Keratinocyte (primary cell): ENCODE measurements around the gene DST. TPM values are rescaled to one million over a fixed set of nuclear protein-coding genes. Genes with fewer than 3 reads are reported as not detected.

Experiments
- DNase-seq: peaks from one replicate; pipeline ENCODE4 v3.0.0-alpha.2; 2011; ENCODE audit warnings: low read depth, missing footprints, low spot score
- FAIRE-seq: peaks from 2 replicates; lab custom pipeline; 2011; peaks lifted over from hg19 to GRCh38; lab: Jason Lieb, UNC
- H2AFZ ChIP-seq: 2 replicates; pipeline ENCODE4 v1.6.0; 2012; ENCODE audit warnings: low read length, control low read depth, inconsistent platforms; ENCODE audit not compliant: control insufficient read depth
- H3K27ac ChIP-seq: 2 replicates; pipeline ENCODE4 v1.5.1; 2011; ENCODE audit warnings: low read length; ENCODE audit not compliant: control insufficient read depth, insufficient read depth
- H3K27me3 ChIP-seq: 3 replicates; pipeline ENCODE4 v1.6.0; 2011; ENCODE audit warnings: low read length; ENCODE audit not compliant: control insufficient read depth, insufficient read depth; ENCODE audit errors: extremely low read depth
- H3K36me3 ChIP-seq, 2 experiments: 2 replicates in 1 of 2; 3 replicates in 1 of 2; pipeline ENCODE4 v1.5.1; 2011; ENCODE audit warnings: low read length in 2 of 2, mild to moderate bottlenecking in 1 of 2; ENCODE audit not compliant: control insufficient read depth in 2 of 2, insufficient read depth in 2 of 2; ENCODE audit errors: extremely low read depth in 1 of 2
- H3K4me1 ChIP-seq: 3 replicates; pipeline ENCODE4 v1.5.1; 2011; ENCODE audit warnings: low read length; ENCODE audit not compliant: control insufficient read depth, insufficient read depth; ENCODE audit errors: extremely low read depth
- H3K4me2 ChIP-seq: 3 replicates; pipeline ENCODE4 v1.6.0; 2011; ENCODE audit warnings: low read depth, low read length; ENCODE audit not compliant: control insufficient read depth, insufficient read depth; ENCODE audit errors: extremely low read depth
- H3K4me3 ChIP-seq, 3 experiments: fragments of 200-600 bp in 1 of 3; sonication (generic) in 1 of 3; 2 replicates in 2 of 3; 3 replicates in 1 of 3; pipeline ENCODE4 v1.5.1; 2011 to 2016; ENCODE audit warnings: low read length in 3 of 3, mild to moderate bottlenecking in 3 of 3, control low read depth in 2 of 3, inconsistent platforms in 1 of 3, low read depth in 1 of 3, mixed read lengths in 1 of 3, mixed run types in 1 of 3, moderate library complexity in 1 of 3; ENCODE audit not compliant: control insufficient read depth in 2 of 3, insufficient read depth in 2 of 3; ENCODE audit errors: extremely low read depth in 1 of 3
- H3K79me2 ChIP-seq: 2 replicates; pipeline ENCODE4 v1.6.0; 2012; ENCODE audit warnings: low read length; ENCODE audit not compliant: control insufficient read depth, insufficient read depth
- H3K9ac ChIP-seq: 3 replicates; pipeline ENCODE4 v1.6.0; 2011; ENCODE audit warnings: low read length; ENCODE audit not compliant: control insufficient read depth, insufficient read depth; ENCODE audit errors: extremely low read depth
- H3K9me1 ChIP-seq: 3 replicates; pipeline ENCODE4 v1.6.0; 2011; ENCODE audit warnings: low read length; ENCODE audit not compliant: control insufficient read depth, insufficient read depth; ENCODE audit errors: extremely low read depth
- H3K9me3 ChIP-seq: 2 replicates; pipeline ENCODE4 v1.5.1; 2012; ENCODE audit warnings: low read depth, low read length; ENCODE audit not compliant: control insufficient read depth
- H4K20me1 ChIP-seq: 3 replicates; pipeline ENCODE4 v1.6.0; 2011; ENCODE audit warnings: low read length; ENCODE audit not compliant: control insufficient read depth, insufficient read depth; ENCODE audit errors: extremely low read depth
- EZH2 ChIP-seq: IDR thresholded peaks from one replicate; pipeline ENCODE4 v1.6.1; 2012; ENCODE audit warnings: inconsistent platforms, mild to moderate bottlenecking, low read length, moderate library complexity
- dilution Hi-C: fragments of 300-500 bp; cut with MboI; formaldehyde crosslinking; loops from one replicate; pipeline ENCODE4 v1.7.0; 2020; ENCODE audit warnings: low sequenced_read_pairs; ENCODE audit not compliant: extremely low pct_ligation_motif_present
- polyA plus RNA-seq, 5 experiments: library from polyadenylated mRNA; depleted of rRNA in 3 of 5; stranded (reverse) in 3 of 5; stranded (forward) in 1 of 5; unstranded in 1 of 5; fragments of >200 nt; gene quantifications; 1 replicate in 1 of 5; 2 replicates in 3 of 5; 3 replicates in 1 of 5; pipeline versions ENCODE4 v1.2.1 to v1.2.3, GENCODE V29; 2011 to 2012; ENCODE audit warnings: missing spikeins in 2 of 5, low read depth in 1 of 5, low replicate concordance in 1 of 5
- TF ChIP-seq, protein P1 (sequence below), 3 experiments: IDR thresholded peaks in 1 of 3; conservative IDR thresholded peaks in 1 of 3; optimal IDR thresholded peaks in 1 of 3; 2 replicates in 2 of 3; 3 replicates in 1 of 3; pipeline versions ENCODE3 to v1.5.1; 2011; ENCODE audit warnings: low read length in 3 of 3, mild to moderate bottlenecking in 3 of 3, moderate library complexity in 2 of 3, control low read depth in 1 of 3, inconsistent platforms in 1 of 3; ENCODE audit not compliant: insufficient read depth in 2 of 3; ENCODE audit errors: extremely low read depth in 1 of 3

Gene DST
- polyA plus RNA-seq, 1 donor (not counting 4 experiments of a cell fraction or from before 2014, with no cell fraction given): 455 TPM

DNA sequence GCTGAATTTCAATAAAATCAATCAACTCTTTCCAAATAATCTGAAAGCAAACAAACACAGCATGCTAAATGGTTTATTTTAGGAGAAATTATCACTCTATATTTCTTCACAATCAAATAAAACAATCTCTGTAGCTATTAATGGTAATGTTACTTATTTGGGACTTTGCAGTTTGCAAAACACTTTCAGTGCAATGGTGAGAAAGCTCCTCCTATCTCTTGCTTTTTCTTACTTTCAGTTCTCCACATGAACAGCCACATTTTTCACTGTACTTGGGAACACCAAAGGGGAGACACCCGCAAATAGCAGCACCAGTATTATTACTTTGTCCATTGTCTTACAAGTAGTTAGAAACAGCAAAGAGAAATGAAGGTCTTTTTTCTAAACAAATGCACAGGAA, 92.4 kb downstream of the DST start:
- peaks cover 2 to 6% of the 10 kb centered on the region in 2 experiments for H3K36me3 ChIP-seq
- no peak for FAIRE-seq
- no peak for DNase-seq
- no peak overlapping the region for H2AFZ ChIP-seq
- H3K27me3 ChIP-seq: no peaks in the 10 kb centered on the region
- no peaks in the 10 kb centered on the region for H3K4me1 ChIP-seq
- no peak overlapping the region for H3K4me3 ChIP-seq
- no peaks in the 10 kb centered on the region for H4K20me1 ChIP-seq
- no peaks in the 10 kb centered on the region for H3K9me1 ChIP-seq
- no peak overlapping the region for H3K4me2 ChIP-seq
- no peak for TF ChIP-seq EZH2
- TF ChIP-seq, protein P1, sequence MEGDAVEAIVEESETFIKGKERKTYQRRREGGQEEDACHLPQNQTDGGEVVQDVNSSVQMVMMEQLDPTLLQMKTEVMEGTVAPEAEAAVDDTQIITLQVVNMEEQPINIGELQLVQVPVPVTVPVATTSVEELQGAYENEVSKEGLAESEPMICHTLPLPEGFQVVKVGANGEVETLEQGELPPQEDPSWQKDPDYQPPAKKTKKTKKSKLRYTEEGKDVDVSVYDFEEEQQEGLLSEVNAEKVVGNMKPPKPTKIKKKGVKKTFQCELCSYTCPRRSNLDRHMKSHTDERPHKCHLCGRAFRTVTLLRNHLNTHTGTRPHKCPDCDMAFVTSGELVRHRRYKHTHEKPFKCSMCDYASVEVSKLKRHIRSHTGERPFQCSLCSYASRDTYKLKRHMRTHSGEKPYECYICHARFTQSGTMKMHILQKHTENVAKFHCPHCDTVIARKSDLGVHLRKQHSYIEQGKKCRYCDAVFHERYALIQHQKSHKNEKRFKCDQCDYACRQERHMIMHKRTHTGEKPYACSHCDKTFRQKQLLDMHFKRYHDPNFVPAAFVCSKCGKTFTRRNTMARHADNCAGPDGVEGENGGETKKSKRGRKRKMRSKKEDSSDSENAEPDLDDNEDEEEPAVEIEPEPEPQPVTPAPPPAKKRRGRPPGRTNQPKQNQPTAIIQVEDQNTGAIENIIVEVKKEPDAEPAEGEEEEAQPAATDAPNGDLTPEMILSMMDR (optimal IDR thresholded peaks at IDR 0.05 in 1 of 3, IDR thresholded peaks at IDR 0.05 in 1 of 3, conservative IDR thresholded peaks at IDR 0.05 in 1 of 3; ENCODE audit: extremely low read depth in 1 of 3, insufficient read depth in 2 of 3, low read length in 3 of 3): no peak
- H3K79me2 ChIP-seq: peaks cover 16% of the 10 kb centered on the region
- H3K27ac ChIP-seq: no peak overlapping the region
- dilution Hi-C loops: no loop called here
- no peak overlapping the region for H3K9ac ChIP-seq
- H3K9me3 ChIP-seq: no peaks in the 10 kb centered on the region

DNA sequence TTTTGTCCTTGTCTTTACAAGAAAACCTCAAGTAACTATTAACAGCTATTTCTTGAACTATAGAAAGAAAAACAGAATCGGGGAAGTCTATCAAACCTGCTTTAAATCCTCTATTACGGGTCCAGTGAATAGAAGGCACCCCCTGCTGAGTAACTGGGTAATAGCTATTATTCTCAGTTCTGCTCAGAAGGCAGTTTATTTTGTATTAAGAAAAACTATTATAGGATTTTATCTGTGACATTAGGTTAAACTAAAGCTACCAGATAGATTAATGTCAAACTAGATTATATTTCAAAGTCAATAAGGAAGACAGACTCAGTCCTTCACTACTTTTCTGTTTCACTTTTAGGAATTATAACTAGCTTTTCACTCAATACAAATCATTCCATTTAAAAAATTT, 93.7 kb downstream of the DST start:
- Histone ChIP-seq H3K4me1 (no peaks in the 10 kb centered on the region), H3K9ac (no peak overlapping the region), H2AFZ (no peak overlapping the region), H3K27ac (no peak overlapping the region), H4K20me1 (no peaks in the 10 kb centered on the region), H3K4me2 (peak overlapping the region; percentile 47), H3K9me3 (no peaks in the 10 kb centered on the region), H3K4me3 (no peak overlapping the region), H3K27me3 (no peaks in the 10 kb centered on the region), H3K79me2 (peaks cover 22% of the 10 kb centered on the region), H3K9me1 (no peaks in the 10 kb centered on the region), H3K36me3 (peaks cover 2 to 6% of the 10 kb centered on the region in 2 experiments)
- dilution Hi-C loops: no loop called here
- TF ChIP-seq, protein P1 (optimal IDR thresholded peaks at IDR 0.05 in 1 of 3, IDR thresholded peaks at IDR 0.05 in 1 of 3, conservative IDR thresholded peaks at IDR 0.05 in 1 of 3; ENCODE audit: extremely low read depth in 1 of 3, insufficient read depth in 2 of 3, low read length in 3 of 3): no peak
- TF ChIP-seq EZH2: no peak
- FAIRE-seq (no peak), DNase-seq (no peak)
